Kasumi-1 (cell line): ENCODE results near the gene SSR4.

Experiments
- DNase-seq, 2 experiments: peaks; one replicate each; lab custom pipeline; 2025; lab: John Stamatoyannopoulos, UW

SSR4 gene

GRCh38 chrX:153829799-153830639, 35.6 kb downstream of the SSR4 start, which contains the start of gene PDZD4:
Gene PDZD4, minus strand, starts transcription at chrX:153830544. Its CDS starts 246 bp downstream, at chrX:153830298.
- DNase-seq, result no peak

GRCh38 chrX:153830640-153831428, 36.4 kb downstream of the SSR4 start:
- DNase-seq, result no peak

GRCh38 chrX:153831429-153832150, 37.1 kb downstream of the SSR4 start:
- DNase-seq, result no peak

- no peak for DNase-seq
These were observed 38.3 kb downstream of the SSR4 start for GRCh38 chrX:153832728-153833127.

- DNase-seq, result no peak
These were observed 42.5 kb downstream of the SSR4 start for GRCh38 chrX:153836921-153837320.

- no peak for DNase-seq
These were observed 50.1 kb downstream of the SSR4 start for GRCh38 chrX:153844509-153845082.

- no peak for DNase-seq
These were observed 50.7 kb downstream of the SSR4 start for GRCh38 chrX:153845195-153845594.

GRCh38 chrX:153845842-153846241, 51.4 kb downstream of the SSR4 start:
- DNase-seq, result no peak
